GM23338 (cell line): Measurements from ENCODE around the gene CHIC2. TPM values are rescaled to one million over a fixed set of nuclear protein-coding genes. Genes with fewer than 3 reads are reported as not detected.
A peak's percentile ranks its signal among the peaks of the same experiment; 100 is the strongest.

Experiments
- ATAC-seq: fragments of 200-7000 bp; cut with Tn5 transposase; 3 replicates; pipeline ENCODE4 v1.9.1; 2020
- DNase-seq: peaks from one replicate; pipeline ENCODE4 v3.0.0-alpha.2; 2015; ENCODE audit warnings: low spot score
- H2AFZ ChIP-seq: fragments of 200-600 bp; sonication (generic); 2 replicates; pipeline ENCODE4 v1.8.0; 2016; ENCODE audit warnings: antibody characterized with exemption, mild to moderate bottlenecking, moderate library complexity
- H3F3A ChIP-seq: fragments of 200-600 bp; sonication (generic); replicated peaks from 2 replicates; pipeline ENCODE4 v1.8.0; 2017; ENCODE audit warnings: antibody characterized with exemption, mixed run types, low read depth
- H3K27ac ChIP-seq: fragments of 200-600 bp; sonication (generic); 2 replicates; pipeline ENCODE4 v1.6.1; 2016; ENCODE audit warnings: low read depth
- H3K27me3 ChIP-seq: fragments of 200-600 bp; sonication (generic); 2 replicates; pipeline ENCODE4 v1.8.0; 2016; ENCODE audit warnings: mild to moderate bottlenecking, mixed run types, moderate library complexity; ENCODE audit not compliant: insufficient read depth
- H3K36me3 ChIP-seq: fragments of 200-600 bp; sonication (generic); 2 replicates; pipeline ENCODE4 v1.8.0; 2016; ENCODE audit warnings: mild to moderate bottlenecking; ENCODE audit not compliant: insufficient read depth
- H3K4me1 ChIP-seq: fragments of 200-600 bp; sonication (generic); 2 replicates; pipeline ENCODE4 v1.8.0; 2016; ENCODE audit warnings: mild to moderate bottlenecking, moderate library complexity; ENCODE audit not compliant: insufficient read depth
- H3K4me2 ChIP-seq: fragments of 200-600 bp; sonication (generic); 2 replicates; pipeline ENCODE4 v1.7.1; 2017; ENCODE audit warnings: mixed run types
- H3K4me3 ChIP-seq: fragments of 200-600 bp; sonication (generic); 2 replicates; pipeline ENCODE4 v1.6.1; 2016; ENCODE audit warnings: mixed run types
- H3K79me2 ChIP-seq: fragments of 200-600 bp; sonication (generic); replicated peaks from 2 replicates; pipeline ENCODE4 v1.8.0; 2017; ENCODE audit warnings: mild to moderate bottlenecking; ENCODE audit not compliant: insufficient read depth
- H3K9me2 ChIP-seq: fragments of 200-600 bp; sonication (generic); 2 replicates; pipeline ENCODE4 v1.8.0; 2017; ENCODE audit not compliant: insufficient read depth
- H4K20me1 ChIP-seq: fragments of 200-600 bp; sonication (generic); replicated peaks from 2 replicates; pipeline ENCODE4 v1.8.0; 2017; ENCODE audit warnings: mild to moderate bottlenecking; ENCODE audit not compliant: insufficient read depth
- H3K27ac Mint-ChIP-seq: 2 replicates; pipeline ENCODE4 v1.8.0; 2020; ENCODE audit warnings: inconsistent platforms, mild to moderate bottlenecking, moderate library complexity, mixed read lengths
- H3K27me3 Mint-ChIP-seq: 3 replicates; pipeline ENCODE4 v1.8.0; 2022; ENCODE audit warnings: low read depth, mild to moderate bottlenecking, moderate library complexity, mixed read lengths, inconsistent platforms; ENCODE audit not compliant: insufficient read depth, poor library complexity
- H3K36me3 Mint-ChIP-seq: 3 replicates; pipeline ENCODE4 v1.8.0; 2021; ENCODE audit warnings: low read depth, mild to moderate bottlenecking, inconsistent platforms, moderate library complexity, mixed read lengths
- H3K4me1 Mint-ChIP-seq: 3 replicates; pipeline ENCODE4 v1.8.0; 2020; ENCODE audit warnings: mild to moderate bottlenecking, inconsistent platforms, mixed read lengths
- H3K4me3 Mint-ChIP-seq: 3 replicates; pipeline ENCODE4 v1.8.0; 2021; ENCODE audit warnings: moderate library complexity, mild to moderate bottlenecking, inconsistent platforms, mixed read lengths
- H3K9me3 Mint-ChIP-seq: 3 replicates; pipeline ENCODE4 v1.8.0; 2020; ENCODE audit warnings: moderate library complexity, mild to moderate bottlenecking, inconsistent platforms, mixed read lengths
- EZH2 ChIP-seq: fragments of 200-600 bp; sonication (generic); IDR thresholded peaks from one replicate; pipeline ENCODE4 v1.8.0; 2017; ENCODE audit warnings: antibody characterized with exemption, mild to moderate bottlenecking, low read depth; ENCODE audit not compliant: unreplicated experiment
- EZH2phosphoT487 ChIP-seq: fragments of 200-600 bp; sonication (generic); IDR thresholded peaks from one replicate; pipeline ENCODE4 v1.8.1; 2018; ENCODE audit warnings: antibody characterized with exemption; ENCODE audit not compliant: unreplicated experiment
- JUNB ChIP-seq: IDR thresholded peaks from one replicate; pipeline ENCODE4 v1.6.1; 2016; ENCODE audit warnings: antibody characterized with exemption; ENCODE audit not compliant: unreplicated experiment
- POLR2AphosphoS5 ChIP-seq: IDR thresholded peaks from 2 replicates; pipeline ENCODE4 v1.6.1; 2016; ENCODE audit warnings: antibody characterized with exemption, low read depth
- ZNF114 ChIP-seq: fragments of 250-450 bp; sonication (Bioruptor Pico); IDR thresholded peaks from 2 replicates; pipeline ENCODE4 v1.5.0; 2020; ENCODE audit warnings: mild to moderate bottlenecking, moderate library complexity
- ZNF331 ChIP-seq: fragments of 250-450 bp; sonication (Bioruptor Pico); IDR thresholded peaks from 2 replicates; pipeline ENCODE4 v1.5.0; 2020; ENCODE audit warnings: low read depth, mild to moderate bottlenecking, moderate library complexity
- polyA plus RNA-seq: library from polyadenylated mRNA; unstranded; fragments of >200 nt; fragmentation: Nextera tagmentation; extraction: Ambion mirVana; gene quantifications from 2 replicates; pipeline ENCODE4 v1.2.1, GENCODE V29; 2016
- total RNA-seq: library from RNA; depleted of rRNA; stranded (reverse); fragments of >200 nt; shearing (Covaris generic); gene quantifications from 2 replicates; pipeline ENCODE4 v1.2.3, GENCODE V29; 2014
- TF ChIP-seq, protein P1 (sequence below): IDR thresholded peaks from one replicate; pipeline ENCODE4 v1.6.1; 2018; ENCODE audit warnings: antibody characterized with exemption; ENCODE audit not compliant: unreplicated experiment
- TF ChIP-seq, protein P2 (sequence below): fragments of 250-450 bp; sonication (Bioruptor Pico); IDR thresholded peaks from 2 replicates; pipeline ENCODE4 v1.5.0; 2020; ENCODE audit warnings: mild to moderate bottlenecking, moderate library complexity
- TF ChIP-seq, protein P3 (sequence below): IDR thresholded peaks from 2 replicates; pipeline ENCODE4 v1.6.1; 2016; ENCODE audit warnings: antibody characterized with exemption
- TF ChIP-seq, protein P4 (sequence below), 2 experiments: fragments of 200-600 bp in 1 of 2; sonication (generic) in 1 of 2; conservative IDR thresholded peaks; 2 replicates each; pipeline versions ENCODE4 v1.5.1 to v1.6.1; 2016 to 2017; ENCODE audit warnings: antibody characterized with exemption in 2 of 2, low read depth in 2 of 2, mild to moderate bottlenecking in 2 of 2, moderate library complexity in 1 of 2

CHIC2 gene
- total and polyA plus RNA-seq, 2 experiments from 2014 or later = 17.2 to 18.3 TPM

DNA sequence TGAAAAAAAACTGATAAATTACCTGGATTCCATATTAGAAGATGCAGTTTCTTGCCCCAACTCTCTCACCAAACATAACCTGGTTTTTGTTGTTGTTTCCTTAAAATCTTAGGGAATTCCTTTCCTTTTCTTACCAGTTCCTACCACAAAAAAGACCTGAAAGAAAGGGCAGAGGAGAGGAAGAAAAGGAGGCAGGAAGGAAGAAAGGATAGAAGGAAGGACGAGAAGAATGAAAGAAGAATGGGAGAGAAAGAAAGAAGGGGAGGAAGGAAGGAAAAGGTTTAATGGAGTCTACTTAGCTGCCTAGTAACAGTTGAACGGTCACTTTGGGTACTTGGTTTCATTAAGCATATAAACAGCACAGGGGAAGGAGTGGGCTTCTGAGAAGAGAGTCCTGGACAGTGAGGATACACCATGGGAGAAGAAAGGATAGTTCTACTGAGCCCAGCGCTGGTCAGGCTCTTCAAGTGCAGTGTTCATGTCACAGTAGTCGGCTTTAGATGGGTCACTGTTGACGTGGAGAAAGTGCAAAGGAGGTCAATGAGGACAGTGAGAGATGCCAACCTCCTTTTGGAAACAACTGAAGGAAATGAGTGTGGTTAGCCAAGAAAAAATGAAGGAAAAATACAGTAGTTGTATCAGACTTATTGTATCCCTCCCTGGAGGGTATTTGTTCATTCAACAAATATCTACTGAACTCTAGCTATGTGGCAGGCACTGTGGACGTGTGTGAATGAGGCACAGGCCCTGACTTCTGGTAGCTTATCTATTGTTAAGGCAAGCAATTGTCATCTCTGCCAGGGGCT, 1.1 kb upstream of the CHIC2 start:
- H3K36me3 Mint-ChIP-seq = no peaks in the 10 kb centered on the region; the same call in 2 of the 3 replicates
- H3F3A ChIP-seq = no peaks in the 10 kb centered on the region
- no peaks in the 10 kb centered on the region for H3K36me3 ChIP-seq
- H3K27ac ChIP-seq = no peak overlapping the region
- ATAC-seq (no peak), DNase-seq (no peak)
- H3K9me3 Mint-ChIP-seq = no peaks in the 10 kb centered on the region
- peaks cover 28% of the 10 kb centered on the region for H3K4me1 Mint-ChIP-seq
- H3K79me2 ChIP-seq = peaks cover 34% of the 10 kb centered on the region
- peak overlapping the region; percentile 95 for H3K4me3 ChIP-seq
- H4K20me1 ChIP-seq = no peaks in the 10 kb centered on the region; the same call in 1 of the 2 replicates
- H3K4me3 Mint-ChIP-seq = peak overlapping the region; percentile 80
- no peaks in the 10 kb centered on the region for H3K9me2 ChIP-seq
- TF ChIP-seq, protein P1, sequence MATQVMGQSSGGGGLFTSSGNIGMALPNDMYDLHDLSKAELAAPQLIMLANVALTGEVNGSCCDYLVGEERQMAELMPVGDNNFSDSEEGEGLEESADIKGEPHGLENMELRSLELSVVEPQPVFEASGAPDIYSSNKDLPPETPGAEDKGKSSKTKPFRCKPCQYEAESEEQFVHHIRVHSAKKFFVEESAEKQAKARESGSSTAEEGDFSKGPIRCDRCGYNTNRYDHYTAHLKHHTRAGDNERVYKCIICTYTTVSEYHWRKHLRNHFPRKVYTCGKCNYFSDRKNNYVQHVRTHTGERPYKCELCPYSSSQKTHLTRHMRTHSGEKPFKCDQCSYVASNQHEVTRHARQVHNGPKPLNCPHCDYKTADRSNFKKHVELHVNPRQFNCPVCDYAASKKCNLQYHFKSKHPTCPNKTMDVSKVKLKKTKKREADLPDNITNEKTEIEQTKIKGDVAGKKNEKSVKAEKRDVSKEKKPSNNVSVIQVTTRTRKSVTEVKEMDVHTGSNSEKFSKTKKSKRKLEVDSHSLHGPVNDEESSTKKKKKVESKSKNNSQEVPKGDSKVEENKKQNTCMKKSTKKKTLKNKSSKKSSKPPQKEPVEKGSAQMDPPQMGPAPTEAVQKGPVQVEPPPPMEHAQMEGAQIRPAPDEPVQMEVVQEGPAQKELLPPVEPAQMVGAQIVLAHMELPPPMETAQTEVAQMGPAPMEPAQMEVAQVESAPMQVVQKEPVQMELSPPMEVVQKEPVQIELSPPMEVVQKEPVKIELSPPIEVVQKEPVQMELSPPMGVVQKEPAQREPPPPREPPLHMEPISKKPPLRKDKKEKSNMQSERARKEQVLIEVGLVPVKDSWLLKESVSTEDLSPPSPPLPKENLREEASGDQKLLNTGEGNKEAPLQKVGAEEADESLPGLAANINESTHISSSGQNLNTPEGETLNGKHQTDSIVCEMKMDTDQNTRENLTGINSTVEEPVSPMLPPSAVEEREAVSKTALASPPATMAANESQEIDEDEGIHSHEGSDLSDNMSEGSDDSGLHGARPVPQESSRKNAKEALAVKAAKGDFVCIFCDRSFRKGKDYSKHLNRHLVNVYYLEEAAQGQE = no peak
- TF ChIP-seq, protein P2, sequence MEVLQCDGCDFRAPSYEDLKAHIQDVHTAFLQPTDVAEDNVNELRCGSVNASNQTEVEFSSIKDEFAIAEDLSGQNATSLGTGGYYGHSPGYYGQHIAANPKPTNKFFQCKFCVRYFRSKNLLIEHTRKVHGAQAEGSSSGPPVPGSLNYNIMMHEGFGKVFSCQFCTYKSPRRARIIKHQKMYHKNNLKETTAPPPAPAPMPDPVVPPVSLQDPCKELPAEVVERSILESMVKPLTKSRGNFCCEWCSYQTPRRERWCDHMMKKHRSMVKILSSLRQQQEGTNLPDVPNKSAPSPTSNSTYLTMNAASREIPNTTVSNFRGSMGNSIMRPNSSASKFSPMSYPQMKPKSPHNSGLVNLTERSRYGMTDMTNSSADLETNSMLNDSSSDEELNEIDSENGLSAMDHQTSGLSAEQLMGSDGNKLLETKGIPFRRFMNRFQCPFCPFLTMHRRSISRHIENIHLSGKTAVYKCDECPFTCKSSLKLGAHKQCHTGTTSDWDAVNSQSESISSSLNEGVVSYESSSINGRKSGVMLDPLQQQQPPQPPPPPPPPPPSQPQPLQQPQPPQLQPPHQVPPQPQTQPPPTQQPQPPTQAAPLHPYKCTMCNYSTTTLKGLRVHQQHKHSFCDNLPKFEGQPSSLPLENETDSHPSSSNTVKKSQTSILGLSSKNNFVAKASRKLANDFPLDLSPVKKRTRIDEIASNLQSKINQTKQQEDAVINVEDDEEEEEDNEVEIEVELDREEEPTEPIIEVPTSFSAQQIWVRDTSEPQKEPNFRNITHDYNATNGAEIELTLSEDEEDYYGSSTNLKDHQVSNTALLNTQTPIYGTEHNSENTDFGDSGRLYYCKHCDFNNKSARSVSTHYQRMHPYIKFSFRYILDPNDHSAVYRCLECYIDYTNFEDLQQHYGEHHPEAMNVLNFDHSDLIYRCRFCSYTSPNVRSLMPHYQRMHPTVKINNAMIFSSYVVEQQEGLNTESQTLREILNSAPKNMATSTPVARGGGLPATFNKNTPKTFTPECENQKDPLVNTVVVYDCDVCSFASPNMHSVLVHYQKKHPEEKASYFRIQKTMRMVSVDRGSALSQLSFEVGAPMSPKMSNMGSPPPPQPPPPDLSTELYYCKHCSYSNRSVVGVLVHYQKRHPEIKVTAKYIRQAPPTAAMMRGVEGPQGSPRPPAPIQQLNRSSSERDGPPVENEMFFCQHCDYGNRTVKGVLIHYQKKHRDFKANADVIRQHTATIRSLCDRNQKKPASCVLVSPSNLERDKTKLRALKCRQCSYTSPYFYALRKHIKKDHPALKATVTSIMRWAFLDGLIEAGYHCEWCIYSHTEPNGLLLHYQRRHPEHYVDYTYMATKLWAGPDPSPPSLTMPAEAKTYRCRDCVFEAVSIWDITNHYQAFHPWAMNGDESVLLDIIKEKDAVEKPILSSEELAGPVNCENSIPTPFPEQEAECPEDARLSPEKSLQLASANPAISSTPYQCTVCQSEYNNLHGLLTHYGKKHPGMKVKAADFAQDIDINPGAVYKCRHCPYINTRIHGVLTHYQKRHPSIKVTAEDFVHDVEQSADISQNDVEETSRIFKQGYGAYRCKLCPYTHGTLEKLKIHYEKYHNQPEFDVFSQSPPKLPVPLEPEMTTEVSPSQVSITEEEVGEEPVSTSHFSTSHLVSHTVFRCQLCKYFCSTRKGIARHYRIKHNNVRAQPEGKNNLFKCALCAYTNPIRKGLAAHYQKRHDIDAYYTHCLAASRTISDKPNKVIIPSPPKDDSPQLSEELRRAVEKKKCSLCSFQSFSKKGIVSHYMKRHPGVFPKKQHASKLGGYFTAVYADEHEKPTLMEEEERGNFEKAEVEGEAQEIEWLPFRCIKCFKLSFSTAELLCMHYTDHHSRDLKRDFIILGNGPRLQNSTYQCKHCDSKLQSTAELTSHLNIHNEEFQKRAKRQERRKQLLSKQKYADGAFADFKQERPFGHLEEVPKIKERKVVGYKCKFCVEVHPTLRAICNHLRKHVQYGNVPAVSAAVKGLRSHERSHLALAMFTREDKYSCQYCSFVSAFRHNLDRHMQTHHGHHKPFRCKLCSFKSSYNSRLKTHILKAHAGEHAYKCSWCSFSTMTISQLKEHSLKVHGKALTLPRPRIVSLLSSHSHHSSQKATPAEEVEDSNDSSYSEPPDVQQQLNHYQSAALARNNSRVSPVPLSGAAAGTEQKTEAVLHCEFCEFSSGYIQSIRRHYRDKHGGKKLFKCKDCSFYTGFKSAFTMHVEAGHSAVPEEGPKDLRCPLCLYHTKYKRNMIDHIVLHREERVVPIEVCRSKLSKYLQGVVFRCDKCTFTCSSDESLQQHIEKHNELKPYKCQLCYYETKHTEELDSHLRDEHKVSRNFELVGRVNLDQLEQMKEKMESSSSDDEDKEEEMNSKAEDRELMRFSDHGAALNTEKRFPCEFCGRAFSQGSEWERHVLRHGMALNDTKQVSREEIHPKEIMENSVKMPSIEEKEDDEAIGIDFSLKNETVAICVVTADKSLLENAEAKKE = no peak
- TF ChIP-seq ZNF114 (CRISPR knock-in tag) (no peak), ZNF331 (CRISPR knock-in tag) (no peak), EZH2 (no peak), EZH2phosphoT487 (no peak), JUNB (no peak), POLR2AphosphoS5 (no peak)
- TF ChIP-seq, protein P3, sequence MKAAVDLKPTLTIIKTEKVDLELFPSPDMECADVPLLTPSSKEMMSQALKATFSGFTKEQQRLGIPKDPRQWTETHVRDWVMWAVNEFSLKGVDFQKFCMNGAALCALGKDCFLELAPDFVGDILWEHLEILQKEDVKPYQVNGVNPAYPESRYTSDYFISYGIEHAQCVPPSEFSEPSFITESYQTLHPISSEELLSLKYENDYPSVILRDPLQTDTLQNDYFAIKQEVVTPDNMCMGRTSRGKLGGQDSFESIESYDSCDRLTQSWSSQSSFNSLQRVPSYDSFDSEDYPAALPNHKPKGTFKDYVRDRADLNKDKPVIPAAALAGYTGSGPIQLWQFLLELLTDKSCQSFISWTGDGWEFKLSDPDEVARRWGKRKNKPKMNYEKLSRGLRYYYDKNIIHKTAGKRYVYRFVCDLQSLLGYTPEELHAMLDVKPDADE = no peak
- TF ChIP-seq, protein P4, sequence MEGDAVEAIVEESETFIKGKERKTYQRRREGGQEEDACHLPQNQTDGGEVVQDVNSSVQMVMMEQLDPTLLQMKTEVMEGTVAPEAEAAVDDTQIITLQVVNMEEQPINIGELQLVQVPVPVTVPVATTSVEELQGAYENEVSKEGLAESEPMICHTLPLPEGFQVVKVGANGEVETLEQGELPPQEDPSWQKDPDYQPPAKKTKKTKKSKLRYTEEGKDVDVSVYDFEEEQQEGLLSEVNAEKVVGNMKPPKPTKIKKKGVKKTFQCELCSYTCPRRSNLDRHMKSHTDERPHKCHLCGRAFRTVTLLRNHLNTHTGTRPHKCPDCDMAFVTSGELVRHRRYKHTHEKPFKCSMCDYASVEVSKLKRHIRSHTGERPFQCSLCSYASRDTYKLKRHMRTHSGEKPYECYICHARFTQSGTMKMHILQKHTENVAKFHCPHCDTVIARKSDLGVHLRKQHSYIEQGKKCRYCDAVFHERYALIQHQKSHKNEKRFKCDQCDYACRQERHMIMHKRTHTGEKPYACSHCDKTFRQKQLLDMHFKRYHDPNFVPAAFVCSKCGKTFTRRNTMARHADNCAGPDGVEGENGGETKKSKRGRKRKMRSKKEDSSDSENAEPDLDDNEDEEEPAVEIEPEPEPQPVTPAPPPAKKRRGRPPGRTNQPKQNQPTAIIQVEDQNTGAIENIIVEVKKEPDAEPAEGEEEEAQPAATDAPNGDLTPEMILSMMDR (conservative IDR thresholded peaks at IDR 0.05; ENCODE audit: low read depth in 2 of 2) = no peak
- peak overlapping the region; percentile 96 for H3K4me2 ChIP-seq
- H3K27ac Mint-ChIP-seq = no peak overlapping the region
- H3K27me3 ChIP-seq = peaks cover 14% of the 10 kb centered on the region
- peak overlapping the region; percentile 94 for H2AFZ ChIP-seq
- peaks cover 31% of the 10 kb centered on the region for H3K4me1 ChIP-seq
- H3K27me3 Mint-ChIP-seq = peaks cover 2% of the 10 kb centered on the region
